Retinal pigment epithelial cell (primary cell): ENCODE measurements around the gene ZNF254.

Source experiments
- DNase-seq: peaks from one replicate; pipeline ENCODE4 v3.0.0-alpha.2; 2010; ENCODE audit warnings: low read depth
- H3K4me3 ChIP-seq: 2 replicates; pipeline ENCODE4 v1.5.1; 2011; ENCODE audit warnings: mild to moderate bottlenecking, low read length, control low read depth, moderate library complexity
- CTCF ChIP-seq: conservative IDR thresholded peaks from 2 replicates; pipeline ENCODE4 v1.5.1; 2011; ENCODE audit warnings: low read depth, low read length, control low read depth, inconsistent platforms

ZNF254 gene

DNA sequence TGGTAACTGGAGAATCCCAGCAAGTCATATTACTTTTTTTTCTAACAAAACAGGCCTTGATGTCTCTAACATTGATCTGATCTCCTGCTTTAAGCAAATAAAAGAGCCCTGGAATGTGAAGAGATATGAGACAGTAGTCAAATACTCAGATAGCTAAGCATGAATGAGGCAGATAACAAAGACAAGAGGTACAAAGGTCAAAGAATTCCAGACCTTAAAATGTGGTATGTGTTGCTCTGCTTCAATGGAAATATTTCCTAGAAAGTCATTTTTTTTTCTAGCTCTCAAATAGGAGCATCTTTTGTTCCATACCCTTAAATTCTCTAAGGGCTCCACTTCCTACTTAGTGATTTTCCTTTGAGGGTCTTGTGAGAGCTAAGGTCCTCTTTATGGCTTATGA is 54.6 kb downstream of the ZNF254 start:
- H3K4me3 ChIP-seq = no peak overlapping the region
- TF ChIP-seq CTCF = no peak
- no peak for DNase-seq

DNA sequence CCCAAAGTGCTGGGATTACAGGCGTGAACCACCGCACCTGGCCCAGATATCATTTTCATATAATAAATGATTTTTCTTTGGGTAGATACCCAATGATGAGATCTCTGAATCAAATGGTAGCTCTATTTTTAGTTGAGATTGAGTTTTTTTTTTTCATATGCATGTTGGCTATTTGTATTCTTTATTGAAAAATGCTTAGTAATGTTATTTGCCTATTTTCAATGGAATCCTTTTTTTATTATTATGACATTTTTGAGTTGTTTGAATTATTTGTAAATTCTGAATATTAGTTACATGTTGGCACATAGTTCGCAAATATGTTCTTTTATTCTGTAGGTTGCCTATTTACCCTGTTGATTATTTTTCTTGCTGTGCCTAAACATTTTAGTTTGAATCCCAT is 55.8 kb downstream of the ZNF254 start:
- H3K4me3 ChIP-seq = no peak overlapping the region
- no peak for DNase-seq
- TF ChIP-seq CTCF = no peak

GRCh38 chr19:24159707-24160106 is 72.7 kb downstream of the ZNF254 start:
- TF ChIP-seq CTCF = peak; percentile 50
- DNase-seq = no peak
- H3K4me3 ChIP-seq = no peak overlapping the region

DNA sequence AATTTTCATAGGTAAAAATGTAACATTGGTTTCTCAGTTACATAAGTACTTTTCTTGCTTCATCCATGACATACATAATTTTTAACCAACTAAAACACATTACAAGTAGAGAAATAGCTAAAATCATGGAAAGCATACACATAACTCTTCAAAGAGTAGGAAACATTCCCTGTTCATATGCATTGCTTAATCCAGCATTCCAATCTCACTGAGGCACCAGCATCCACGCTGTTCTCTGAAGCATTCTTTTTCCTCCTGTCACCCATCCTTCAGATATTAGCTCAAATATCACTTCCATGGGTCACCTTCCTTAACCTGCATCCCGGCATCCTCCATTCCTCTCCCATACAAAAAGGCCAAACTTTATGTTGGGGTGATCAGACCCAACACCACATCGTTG is 79.1 kb downstream of the ZNF254 start:
- no peak for TF ChIP-seq CTCF
- H3K4me3 ChIP-seq = no peak overlapping the region
- no peak for DNase-seq

GRCh38 chr19:24173882-24174281 is 86.9 kb downstream of the ZNF254 start:
- TF ChIP-seq CTCF = no peak
- H3K4me3 ChIP-seq = no peak overlapping the region
- DNase-seq = no peak

GRCh38 chr19:24177686-24178085 is 90.7 kb downstream of the ZNF254 start:
- DNase-seq = no peak
- TF ChIP-seq CTCF = no peak
- no peak overlapping the region for H3K4me3 ChIP-seq

DNA sequence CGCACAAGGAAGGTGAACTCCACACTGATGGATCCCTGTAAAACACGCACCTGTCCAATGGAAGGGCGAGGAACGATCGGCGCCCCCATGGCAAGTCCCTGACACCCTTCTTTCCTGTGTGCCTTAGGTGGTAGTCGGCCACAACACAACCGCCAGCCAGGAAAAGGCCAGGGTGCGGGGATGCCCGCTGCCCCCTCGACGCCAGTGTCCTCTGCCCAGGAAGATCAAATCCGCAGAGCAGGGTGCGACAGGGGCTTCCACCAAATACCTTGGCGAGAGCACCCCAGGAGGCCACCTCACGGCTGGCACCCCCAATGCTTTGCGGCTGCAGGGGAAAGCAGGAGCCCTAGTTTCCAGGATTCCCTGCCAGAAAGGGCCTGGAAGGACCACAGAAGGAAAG is 91.2 kb downstream of the ZNF254 start:
- DNase-seq = no peak
- no peak overlapping the region for H3K4me3 ChIP-seq
- no peak for TF ChIP-seq CTCF
